Measurements from ENCODE around the gene PSMD1.

PSMD1 gene

DNA sequence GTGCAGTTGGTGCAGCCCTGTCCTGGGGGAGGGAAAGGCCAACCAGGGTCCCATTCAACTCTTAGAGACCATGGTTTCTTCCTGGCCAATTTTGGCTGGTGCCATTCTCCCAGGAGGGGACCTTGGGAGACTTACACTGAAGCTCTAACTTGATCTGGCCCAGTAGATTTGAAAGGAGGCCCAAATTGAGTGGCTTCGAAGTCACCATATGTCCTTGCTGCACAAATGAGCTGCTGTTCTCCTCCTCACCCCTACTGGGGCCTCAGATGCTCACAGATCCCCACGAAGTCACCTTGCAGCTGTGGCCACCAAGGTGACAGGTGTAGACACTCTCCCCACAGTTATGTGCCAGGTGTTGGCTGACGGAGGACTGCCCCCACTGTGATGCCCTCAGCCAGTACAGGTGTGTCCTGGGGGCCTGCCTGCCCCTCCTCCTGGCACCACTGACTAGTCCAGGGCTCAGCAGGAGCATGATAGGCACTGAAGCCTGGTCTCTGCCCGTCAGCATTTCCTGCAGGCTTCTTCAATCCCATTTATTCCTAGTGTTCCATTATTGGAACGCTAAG is 24.0 kb upstream of the PSMD1 start:
- no peak overlapping the region for H3K4me3 ChIP-seq (ENCODE audit: low read length)
- H3K9me2 ChIP-seq (replicated peaks; ENCODE audit: control insufficient read depth, low read length), result no peaks in the 10 kb centered on the region
- peaks cover 20% of the 10 kb centered on the region for H3K27me3 ChIP-seq (ENCODE audit: control insufficient read depth, low read length)
- no peaks in the 10 kb centered on the region for H3K36me3 ChIP-seq (ENCODE audit: control insufficient read depth, low read length)
- H3K4me2 ChIP-seq (ENCODE audit: low read length), result no peak overlapping the region
- no peaks in the 10 kb centered on the region for H3K9me3 ChIP-seq (ENCODE audit: control insufficient read depth, insufficient read depth, low read length)
- no peak overlapping the region for H3K27ac ChIP-seq (ENCODE audit: low read depth, low read length)
- TF ChIP-seq, protein P1, sequence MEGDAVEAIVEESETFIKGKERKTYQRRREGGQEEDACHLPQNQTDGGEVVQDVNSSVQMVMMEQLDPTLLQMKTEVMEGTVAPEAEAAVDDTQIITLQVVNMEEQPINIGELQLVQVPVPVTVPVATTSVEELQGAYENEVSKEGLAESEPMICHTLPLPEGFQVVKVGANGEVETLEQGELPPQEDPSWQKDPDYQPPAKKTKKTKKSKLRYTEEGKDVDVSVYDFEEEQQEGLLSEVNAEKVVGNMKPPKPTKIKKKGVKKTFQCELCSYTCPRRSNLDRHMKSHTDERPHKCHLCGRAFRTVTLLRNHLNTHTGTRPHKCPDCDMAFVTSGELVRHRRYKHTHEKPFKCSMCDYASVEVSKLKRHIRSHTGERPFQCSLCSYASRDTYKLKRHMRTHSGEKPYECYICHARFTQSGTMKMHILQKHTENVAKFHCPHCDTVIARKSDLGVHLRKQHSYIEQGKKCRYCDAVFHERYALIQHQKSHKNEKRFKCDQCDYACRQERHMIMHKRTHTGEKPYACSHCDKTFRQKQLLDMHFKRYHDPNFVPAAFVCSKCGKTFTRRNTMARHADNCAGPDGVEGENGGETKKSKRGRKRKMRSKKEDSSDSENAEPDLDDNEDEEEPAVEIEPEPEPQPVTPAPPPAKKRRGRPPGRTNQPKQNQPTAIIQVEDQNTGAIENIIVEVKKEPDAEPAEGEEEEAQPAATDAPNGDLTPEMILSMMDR (IDR thresholded peaks at IDR 0.05; ENCODE audit: low read depth, low read length, poor library complexity, severe bottlenecking), result no peak
- TF ChIP-seq EZH2phosphoT487 (IDR thresholded peaks at IDR 0.05; ENCODE audit: borderline replicate concordance, low read length), result no peak
- no peaks in the 10 kb centered on the region for H3K79me2 ChIP-seq (ENCODE audit: control insufficient read depth, low read length)
- no peaks in the 10 kb centered on the region for H4K20me1 ChIP-seq (ENCODE audit: control insufficient read depth, insufficient read depth, low read depth, low read length)
- H3K4me1 ChIP-seq (ENCODE audit: control insufficient read depth, low read length), result peaks cover 8% of the 10 kb centered on the region
- no peaks in the 10 kb centered on the region for H3F3A ChIP-seq (ENCODE audit: control insufficient read depth, insufficient read depth)

DNA sequence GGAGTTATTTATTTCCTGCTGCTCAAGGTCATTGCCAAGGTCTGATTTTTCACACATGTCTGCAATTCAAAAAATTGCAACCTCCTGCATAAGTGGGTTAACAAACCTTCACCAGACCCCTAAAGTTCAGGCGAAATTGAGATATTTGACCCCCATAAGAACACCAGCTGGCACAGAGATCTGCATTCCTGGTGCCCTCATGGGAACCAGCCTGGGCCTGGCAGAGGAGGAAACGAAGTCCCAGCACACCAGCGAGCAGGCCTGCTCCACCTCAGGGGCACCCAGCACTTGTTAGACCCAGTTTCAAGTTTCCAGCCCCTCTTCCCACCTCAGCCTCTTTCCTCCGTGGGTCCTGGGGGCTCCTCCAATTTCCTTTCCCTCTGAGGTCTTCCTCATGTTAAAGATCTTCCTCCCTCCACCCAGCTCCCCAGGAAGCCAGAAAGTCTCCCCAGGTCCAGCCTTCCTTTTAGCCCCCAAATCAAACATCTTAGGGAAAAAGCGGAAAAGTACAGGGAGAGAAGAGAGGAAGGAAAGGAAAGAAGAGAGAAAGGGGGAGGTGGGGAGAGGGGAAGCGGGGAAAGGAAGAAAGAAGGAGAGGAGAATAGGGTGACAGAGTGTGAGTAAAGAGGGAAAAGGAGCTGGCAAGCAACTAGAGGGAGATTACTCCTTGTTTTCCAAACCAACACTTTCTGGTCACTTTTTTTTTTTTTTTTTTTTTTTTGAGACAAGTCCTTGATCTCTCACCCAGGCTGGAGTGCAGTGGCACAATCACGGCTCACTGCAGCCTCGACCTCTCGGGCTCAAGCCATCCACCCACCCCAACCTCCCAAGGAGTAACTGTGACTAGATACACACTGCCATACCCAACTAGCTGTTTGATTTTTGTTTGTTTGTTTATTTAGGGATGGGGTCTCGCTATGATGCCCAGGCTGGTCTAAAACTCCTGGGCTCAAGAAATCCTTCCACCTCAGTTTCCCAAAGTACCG is 23.2 kb upstream of the PSMD1 start:
- TF ChIP-seq, protein P1 (IDR thresholded peaks at IDR 0.05; ENCODE audit: low read depth, low read length, poor library complexity, severe bottlenecking), result no peak
- no peak for TF ChIP-seq EZH2phosphoT487 (IDR thresholded peaks at IDR 0.05; ENCODE audit: borderline replicate concordance, low read length)
- no peak overlapping the region for H3K27ac ChIP-seq (ENCODE audit: low read depth, low read length)
- no peak overlapping the region for H3K4me2 ChIP-seq (ENCODE audit: low read length)

DNA sequence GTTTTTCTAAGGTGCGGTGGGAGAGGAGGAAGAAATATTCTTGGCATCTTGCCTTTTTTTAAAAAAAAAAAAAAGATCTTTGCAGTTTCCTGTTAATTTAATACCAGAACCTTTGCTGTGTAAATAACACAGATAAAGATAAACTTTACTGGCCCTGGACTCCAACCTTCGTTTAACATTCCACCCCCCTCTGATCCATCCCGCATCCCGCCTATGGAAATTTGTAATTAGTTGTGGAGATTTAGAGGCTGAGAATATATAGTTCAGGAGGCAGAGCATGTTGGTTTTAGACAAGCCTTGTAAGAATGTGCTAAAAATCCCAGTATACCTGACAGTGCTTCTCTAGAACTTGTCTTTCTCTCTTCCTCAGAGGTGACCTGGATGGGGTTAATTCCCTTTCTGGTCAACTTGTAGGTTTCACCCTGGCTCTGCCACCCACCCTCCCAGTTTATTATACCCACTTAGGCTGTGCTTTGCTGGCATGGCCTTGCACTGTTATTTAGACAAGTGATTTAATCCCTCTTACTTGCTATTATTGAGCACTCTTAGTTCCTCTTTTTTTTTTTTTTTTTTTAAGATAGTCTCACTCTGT is 22.3 kb upstream of the PSMD1 start:
- Histone ChIP-seq H3K4me1 (ENCODE audit: control insufficient read depth, low read length) (peaks cover 8% of the 10 kb centered on the region), H3F3A (ENCODE audit: control insufficient read depth, insufficient read depth) (no peaks in the 10 kb centered on the region), H3K27me3 (ENCODE audit: control insufficient read depth, low read length) (peaks cover 27% of the 10 kb centered on the region), H3K4me3 (ENCODE audit: low read length) (no peak overlapping the region), H3K27ac (ENCODE audit: low read depth, low read length) (no peak overlapping the region), H3K9me2 (replicated peaks; ENCODE audit: control insufficient read depth, low read length) (no peaks in the 10 kb centered on the region), H4K20me1 (ENCODE audit: control insufficient read depth, insufficient read depth, low read depth, low read length) (no peaks in the 10 kb centered on the region), H3K4me2 (ENCODE audit: low read length) (no peak overlapping the region), H3K9me3 (ENCODE audit: control insufficient read depth, insufficient read depth, low read length) (no peaks in the 10 kb centered on the region), H3K79me2 (ENCODE audit: control insufficient read depth, low read length) (no peaks in the 10 kb centered on the region), H3K36me3 (ENCODE audit: control insufficient read depth, low read length) (no peaks in the 10 kb centered on the region)
- no peak for TF ChIP-seq EZH2phosphoT487 (IDR thresholded peaks at IDR 0.05; ENCODE audit: borderline replicate concordance, low read length)
- TF ChIP-seq, protein P1 (IDR thresholded peaks at IDR 0.05; ENCODE audit: low read depth, low read length, poor library complexity, severe bottlenecking), result no peak

More for the DNA sequence above, 23.2 kb upstream of the PSMD1 start:
- no peaks in the 10 kb centered on the region for H3F3A ChIP-seq (ENCODE audit: control insufficient read depth, insufficient read depth)
- H3K27me3 ChIP-seq (ENCODE audit: control insufficient read depth, low read length), result peaks cover 24% of the 10 kb centered on the region
- no peaks in the 10 kb centered on the region for H3K9me3 ChIP-seq (ENCODE audit: control insufficient read depth, insufficient read depth, low read length)
- H4K20me1 ChIP-seq (ENCODE audit: control insufficient read depth, insufficient read depth, low read depth, low read length), result no peaks in the 10 kb centered on the region
- H3K9me2 ChIP-seq (replicated peaks; ENCODE audit: control insufficient read depth, low read length), result no peaks in the 10 kb centered on the region
- H3K79me2 ChIP-seq (ENCODE audit: control insufficient read depth, low read length), result no peaks in the 10 kb centered on the region
- H3K36me3 ChIP-seq (ENCODE audit: control insufficient read depth, low read length), result no peaks in the 10 kb centered on the region
- H3K4me3 ChIP-seq (ENCODE audit: low read length), result no peak overlapping the region
- peaks cover 8% of the 10 kb centered on the region for H3K4me1 ChIP-seq (ENCODE audit: control insufficient read depth, low read length)
